ENCODE results near the gene AHNAK2.

Gene AHNAK2

DNA sequence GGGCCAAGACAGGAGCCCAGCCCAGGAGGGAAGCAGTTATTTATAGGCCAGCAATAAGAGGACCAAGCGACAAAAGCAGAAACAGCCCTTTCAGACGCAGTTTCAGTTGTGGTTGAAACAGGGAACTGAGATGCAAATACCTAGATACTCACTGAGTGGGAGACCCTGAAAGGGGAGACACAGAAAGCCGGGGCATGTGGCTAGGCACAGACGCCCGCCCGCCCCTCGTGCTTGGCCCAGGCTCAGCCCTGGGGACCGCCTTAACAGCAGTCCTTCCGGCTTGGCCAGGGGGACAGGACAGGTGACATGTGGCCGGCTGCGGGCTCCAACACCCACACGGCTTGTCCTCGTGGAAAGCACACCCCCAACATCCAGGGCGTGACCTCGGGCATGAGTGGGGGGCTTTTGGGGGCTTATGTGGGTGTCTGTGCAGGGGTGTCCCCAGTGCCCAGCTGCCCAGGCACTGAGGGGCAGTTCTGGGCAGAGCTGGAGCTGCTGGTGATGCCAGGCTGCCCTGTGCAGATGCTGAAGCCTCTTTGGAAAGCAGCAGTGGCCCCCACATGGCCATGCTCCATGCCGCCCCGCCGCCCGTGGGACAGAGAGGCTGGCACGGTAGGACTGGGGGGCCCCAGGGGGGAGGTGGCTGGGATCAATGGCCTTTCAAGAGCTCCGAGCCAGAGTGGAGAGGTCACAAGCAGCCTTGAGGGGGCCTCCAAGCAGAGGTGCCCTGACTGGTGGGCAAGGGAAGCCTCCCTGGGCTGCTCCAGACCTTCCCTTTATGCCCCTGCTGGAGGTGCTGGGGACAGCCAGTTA is 51.3 kb downstream of the AHNAK2 start:
- TF ChIP-seq, protein P1, sequence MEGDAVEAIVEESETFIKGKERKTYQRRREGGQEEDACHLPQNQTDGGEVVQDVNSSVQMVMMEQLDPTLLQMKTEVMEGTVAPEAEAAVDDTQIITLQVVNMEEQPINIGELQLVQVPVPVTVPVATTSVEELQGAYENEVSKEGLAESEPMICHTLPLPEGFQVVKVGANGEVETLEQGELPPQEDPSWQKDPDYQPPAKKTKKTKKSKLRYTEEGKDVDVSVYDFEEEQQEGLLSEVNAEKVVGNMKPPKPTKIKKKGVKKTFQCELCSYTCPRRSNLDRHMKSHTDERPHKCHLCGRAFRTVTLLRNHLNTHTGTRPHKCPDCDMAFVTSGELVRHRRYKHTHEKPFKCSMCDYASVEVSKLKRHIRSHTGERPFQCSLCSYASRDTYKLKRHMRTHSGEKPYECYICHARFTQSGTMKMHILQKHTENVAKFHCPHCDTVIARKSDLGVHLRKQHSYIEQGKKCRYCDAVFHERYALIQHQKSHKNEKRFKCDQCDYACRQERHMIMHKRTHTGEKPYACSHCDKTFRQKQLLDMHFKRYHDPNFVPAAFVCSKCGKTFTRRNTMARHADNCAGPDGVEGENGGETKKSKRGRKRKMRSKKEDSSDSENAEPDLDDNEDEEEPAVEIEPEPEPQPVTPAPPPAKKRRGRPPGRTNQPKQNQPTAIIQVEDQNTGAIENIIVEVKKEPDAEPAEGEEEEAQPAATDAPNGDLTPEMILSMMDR (IDR thresholded peaks at IDR 0.05; ENCODE audit: borderline replicate concordance, control extremely low read depth, extremely low read depth, insufficient read depth, missing control alignments), result no peak
- in situ Hi-C loops (cut with MboI; ENCODE audit: low sequenced_read_pairs, unreplicated experiment), result no loop called here
- peak; percentile 94 for DNase-seq (ENCODE audit: low spot score)

DNA sequence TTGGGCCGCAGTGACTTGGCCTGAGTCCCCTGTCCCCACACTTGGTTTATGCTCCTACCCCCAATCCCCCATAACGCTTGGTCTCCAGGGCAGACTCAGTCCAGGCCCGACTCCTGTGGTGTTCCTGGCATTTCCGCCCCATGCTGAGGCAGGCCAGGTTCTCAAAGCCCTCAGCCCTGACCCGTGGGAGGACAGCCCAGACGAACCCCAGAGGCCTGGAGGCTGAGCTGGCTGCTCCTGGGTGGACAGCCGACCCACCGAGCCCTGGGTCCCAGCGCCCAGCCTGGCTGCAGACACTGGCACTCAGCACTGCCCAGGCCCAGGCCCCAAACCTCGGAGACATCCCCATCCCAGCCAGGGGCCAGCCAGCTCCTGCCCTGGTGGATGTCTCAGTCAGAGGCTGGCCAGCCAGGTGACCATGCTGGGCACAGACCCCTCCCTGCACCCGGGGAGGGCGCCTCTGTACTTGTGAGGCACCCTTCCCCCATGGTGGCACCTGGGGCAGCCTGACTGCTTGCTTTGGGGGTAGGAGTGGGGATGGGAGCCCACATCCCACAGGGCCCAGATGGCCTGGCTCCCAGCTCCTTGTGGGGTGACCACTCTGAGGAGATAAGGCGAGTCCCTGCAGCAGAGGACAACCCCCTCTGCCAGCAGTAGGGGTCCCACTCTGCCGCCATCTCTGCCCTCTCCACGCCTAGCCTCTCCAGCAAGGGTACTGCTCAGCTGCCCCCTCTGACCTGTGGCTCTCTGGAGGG is 52.1 kb downstream of the AHNAK2 start:
- TF ChIP-seq, protein P1 (IDR thresholded peaks at IDR 0.05; ENCODE audit: borderline replicate concordance, control extremely low read depth, extremely low read depth, insufficient read depth, missing control alignments), result no peak
- in situ Hi-C loops (cut with MboI; ENCODE audit: low sequenced_read_pairs, unreplicated experiment), result no loop called here
- DNase-seq (ENCODE audit: low spot score), result no peak

DNA sequence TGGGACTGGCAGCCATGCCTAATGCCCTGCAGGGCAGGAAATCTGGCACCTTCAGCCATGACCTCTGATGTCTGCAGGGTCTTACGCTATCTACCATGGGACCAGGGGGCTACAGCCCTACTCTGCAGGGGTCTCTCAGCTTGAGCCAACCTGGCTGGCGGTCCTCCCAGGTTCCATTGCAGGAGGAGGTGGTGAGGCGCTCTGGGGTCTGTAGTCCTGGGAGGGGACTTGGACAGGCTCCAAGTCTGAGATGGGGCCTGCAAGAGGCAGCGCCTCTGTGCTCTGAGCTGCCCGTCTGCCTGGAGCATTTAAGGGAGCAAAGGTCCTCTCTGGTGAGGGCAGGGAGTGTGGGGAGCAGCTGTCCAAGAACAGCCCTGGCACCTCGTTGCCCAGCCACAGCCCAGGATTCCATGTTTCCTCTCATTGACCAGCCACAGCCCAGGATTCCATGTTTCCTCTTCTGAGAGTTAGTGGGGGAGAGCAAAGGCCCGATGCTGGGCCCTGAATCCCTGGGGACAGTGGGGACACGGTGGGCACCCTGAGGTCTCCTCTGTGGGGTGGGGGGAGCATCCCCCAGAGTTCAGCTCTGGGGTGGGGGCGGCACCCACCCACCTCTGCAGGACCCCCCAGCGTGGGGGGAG is 52.8 kb downstream of the AHNAK2 start:
- no peak for DNase-seq (ENCODE audit: low spot score)
- in situ Hi-C loops (cut with MboI; ENCODE audit: low sequenced_read_pairs, unreplicated experiment), result no loop called here
- TF ChIP-seq, protein P1 (IDR thresholded peaks at IDR 0.05; ENCODE audit: borderline replicate concordance, control extremely low read depth, extremely low read depth, insufficient read depth, missing control alignments), result no peak

DNA sequence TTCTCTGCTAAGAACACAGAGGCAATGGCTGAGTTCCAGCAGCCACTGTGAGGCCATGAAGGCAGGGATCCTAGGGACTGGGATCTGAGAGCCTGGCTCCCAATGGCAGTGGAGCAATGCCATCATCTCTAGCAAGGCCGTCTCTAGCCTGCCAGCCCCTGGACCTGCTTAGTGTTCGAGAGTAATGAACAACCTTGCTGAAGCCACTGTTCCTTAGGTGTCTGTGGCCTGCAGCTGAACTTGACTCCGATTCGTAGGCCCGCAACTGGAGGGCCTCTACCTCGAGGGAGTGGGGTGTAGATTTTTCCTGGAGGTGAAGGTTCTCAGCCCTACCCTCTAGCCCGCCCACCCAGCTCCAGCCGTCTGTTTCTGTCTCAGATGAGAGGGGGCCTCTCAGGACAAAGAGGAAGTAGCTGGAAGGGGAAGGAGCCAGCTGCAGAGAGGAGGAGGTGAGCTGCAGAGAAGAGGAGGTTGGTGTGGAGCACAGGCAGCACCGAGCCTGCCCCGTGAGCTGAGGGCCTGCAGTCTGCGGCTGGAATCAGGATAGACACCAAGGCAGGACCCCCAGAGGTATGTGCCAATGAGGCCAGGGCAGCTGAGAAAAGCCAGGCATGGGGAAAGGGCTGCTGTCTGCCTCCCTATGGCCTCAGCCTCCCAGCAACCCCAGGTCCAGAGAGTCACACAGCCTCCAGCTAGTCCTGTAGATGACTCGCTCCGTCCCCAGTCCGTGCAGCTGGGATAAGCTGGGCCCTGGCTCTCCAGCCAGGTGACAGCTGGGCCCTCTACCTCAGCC is 53.6 kb downstream of the AHNAK2 start, which contains the start of gene PLD4:
TSS of gene PLD4 (plus strand) at position 459 of the 793 bp plus-strand sequence. CDS start 2,262 bp downstream, outside the sequence.
- DNase-seq (ENCODE audit: low spot score), result no peak

DNA sequence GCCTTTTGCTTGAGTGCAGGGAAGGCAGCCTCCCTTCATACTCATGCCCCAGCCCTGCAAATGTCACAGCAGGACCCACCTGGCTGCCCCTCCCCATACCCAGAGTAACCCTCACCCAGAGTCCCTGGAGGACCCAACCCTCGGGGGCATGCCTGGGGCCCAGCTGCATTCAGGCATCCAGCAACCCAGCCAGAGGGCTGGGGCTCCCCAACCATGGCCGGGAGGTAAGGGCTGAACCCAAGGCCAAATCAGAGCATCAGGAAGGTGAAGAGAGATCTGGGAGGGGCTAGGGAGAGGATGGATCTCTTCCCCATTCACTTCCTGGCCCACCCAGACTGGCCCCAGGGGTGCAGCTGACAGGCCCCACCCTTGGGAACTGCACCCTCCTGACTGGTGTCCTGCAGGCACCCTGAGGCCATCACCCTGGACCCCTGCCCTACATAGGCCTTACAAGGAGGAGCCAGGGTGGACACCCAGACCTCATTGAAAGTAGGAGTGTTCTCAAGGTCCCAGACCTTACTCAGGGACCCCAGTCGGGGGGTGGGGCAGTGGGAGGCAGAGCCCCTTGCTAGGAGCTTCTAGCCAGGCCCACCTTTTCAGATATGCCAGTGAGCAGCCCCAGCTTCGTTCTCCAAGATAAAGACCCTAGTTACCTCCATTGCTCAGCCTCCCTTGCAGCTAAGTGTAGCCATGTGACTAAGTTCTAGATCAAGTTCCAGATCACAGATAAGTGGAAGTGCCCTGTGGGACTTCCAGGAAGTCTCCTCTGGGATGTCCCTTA is 54.3 kb downstream of the AHNAK2 start:
- TF ChIP-seq, protein P1 (IDR thresholded peaks at IDR 0.05; ENCODE audit: borderline replicate concordance, control extremely low read depth, extremely low read depth, insufficient read depth, missing control alignments), result no peak
- in situ Hi-C loops (cut with MboI; ENCODE audit: low sequenced_read_pairs, unreplicated experiment), result no loop called here
- no peak for DNase-seq (ENCODE audit: low spot score)

More for the DNA sequence above, 53.6 kb downstream of the AHNAK2 start, which contains the start of gene PLD4:
- TF ChIP-seq, protein P1 (IDR thresholded peaks at IDR 0.05; ENCODE audit: borderline replicate concordance, control extremely low read depth, extremely low read depth, insufficient read depth, missing control alignments), result no peak
- in situ Hi-C loops (cut with MboI; ENCODE audit: low sequenced_read_pairs, unreplicated experiment), result no loop called here

Data from GM13976 (cell line).